CD4-positive, alpha-beta T cell treated with Interleukin-2 at 100 ng/mL for 4 hours (primary cell): ENCODE results near the gene ATG2A.
A peak's percentile ranks its signal among the peaks of the same experiment; 100 is the strongest.

ENCODE experiments used
- DNase-seq: peaks from one replicate; pipeline ENCODE4 v3.0.0-alpha.2; 2020; ENCODE audit warnings: low spot score

The ATG2A gene

GRCh38 chr11:64900774-64901173, 16.2 kb downstream of the ATG2A start:
- DNase-seq, result no peak

GRCh38 chr11:64900263-64900678, 16.7 kb downstream of the ATG2A start:
- DNase-seq, result peak; percentile 88

- DNase-seq, result no peak
Observed at GRCh38 chr11:64898541-64898940, 18.5 kb downstream of the ATG2A start.

- no peak for DNase-seq
Observed at GRCh38 chr11:64898076-64898445, 18.9 kb downstream of the ATG2A start.

GRCh38 chr11:64897381-64898075, 19.5 kb downstream of the ATG2A start:
- DNase-seq, result no peak

GRCh38 chr11:64896448-64897022, 20.5 kb downstream of the ATG2A start:
- DNase-seq, result no peak

- DNase-seq, result no peak
Observed at GRCh38 chr11:64894812-64895452, 22.1 kb downstream of the ATG2A start.

GRCh38 chr11:64894070-64894811, 22.8 kb downstream of the ATG2A start:
- peak; percentile 89 for DNase-seq

- DNase-seq, result no peak
Observed at GRCh38 chr11:64893194-64894069, 23.6 kb downstream of the ATG2A start.

- DNase-seq, result no peak
Observed at GRCh38 chr11:64892838-64893193, 24.2 kb downstream of the ATG2A start.

- no peak for DNase-seq
Observed at GRCh38 chr11:64892411-64892831, 24.6 kb downstream of the ATG2A start.

- no peak for DNase-seq
Observed at GRCh38 chr11:64891880-64892279, 25.1 kb downstream of the ATG2A start.

GRCh38 chr11:64891215-64891848, 25.7 kb downstream of the ATG2A start:
- DNase-seq, result no peak

- no peak for DNase-seq
Observed at GRCh38 chr11:64890522-64890939, 26.5 kb downstream of the ATG2A start.

GRCh38 chr11:64888729-64889511, 28.1 kb downstream of the ATG2A start:
- DNase-seq, result no peak

GRCh38 chr11:64888406-64888728, 28.6 kb downstream of the ATG2A start:
- DNase-seq, result no peak

GRCh38 chr11:64887757-64888405, 29.1 kb downstream of the ATG2A start:
- peak; percentile 84 for DNase-seq

- DNase-seq, result no peak
Observed at GRCh38 chr11:64887234-64887756, 29.7 kb downstream of the ATG2A start.

- peak; percentile 69 for DNase-seq
Observed at GRCh38 chr11:64885367-64886286, 31.4 kb downstream of the ATG2A start.
